Smooth muscle cell (in vitro differentiated cells): ENCODE results near the gene C10orf71. TPM values are rescaled to one million over a fixed set of nuclear protein-coding genes. Genes with fewer than 3 reads are reported as not detected.

Experiments
- DNase-seq: peaks from one replicate; lab custom pipeline; 2025; ENCODE audit not compliant: unreplicated experiment; lab: John Stamatoyannopoulos, UW
- H2AFZ ChIP-seq: fragments of 200-600 bp; sonication (generic); 2 replicates; pipeline ENCODE4 v1.6.0; 2016; ENCODE audit warnings: antibody characterized with exemption, low read depth, mild to moderate bottlenecking
- H3F3A ChIP-seq: fragments of 200-600 bp; sonication (generic); 2 replicates; pipeline ENCODE4 v1.6.0; 2017; ENCODE audit warnings: antibody characterized with exemption, low read depth
- H3K27ac ChIP-seq: fragments of 200-600 bp; sonication (generic); 2 replicates; pipeline ENCODE4 v1.5.1; 2016; ENCODE audit warnings: low read depth, mild to moderate bottlenecking
- H3K27me3 ChIP-seq: fragments of 200-600 bp; sonication (generic); 2 replicates; pipeline ENCODE4 v1.6.1; 2016; ENCODE audit warnings: low read depth, mild to moderate bottlenecking
- H3K36me3 ChIP-seq: fragments of 200-600 bp; sonication (generic); 2 replicates; pipeline ENCODE4 v1.5.1; 2016; ENCODE audit warnings: low read depth
- H3K4me1 ChIP-seq: fragments of 200-600 bp; sonication (generic); 2 replicates; pipeline ENCODE4 v1.5.1; 2016; ENCODE audit warnings: low read depth
- H3K4me2 ChIP-seq: fragments of 200-600 bp; sonication (generic); 2 replicates; pipeline ENCODE4 v1.6.0; 2016; ENCODE audit warnings: mild to moderate bottlenecking
- H3K4me3 ChIP-seq: fragments of 200-600 bp; sonication (generic); 2 replicates; pipeline ENCODE4 v1.5.1; 2016; ENCODE audit warnings: mild to moderate bottlenecking
- H3K79me2 ChIP-seq: fragments of 200-600 bp; sonication (generic); 2 replicates; pipeline ENCODE4 v1.6.0; 2016; ENCODE audit warnings: low read depth, mild to moderate bottlenecking
- H3K9ac ChIP-seq: fragments of 200-600 bp; sonication (generic); 2 replicates; pipeline ENCODE4 v1.6.0; 2016; ENCODE audit warnings: low read depth
- H3K9me3 ChIP-seq: fragments of 200-600 bp; sonication (generic); replicated peaks from 2 replicates; pipeline ENCODE4 v1.5.1; 2016; ENCODE audit warnings: low read depth
- H4K20me1 ChIP-seq: fragments of 200-600 bp; sonication (generic); 2 replicates; pipeline ENCODE4 v1.6.0; 2016; ENCODE audit warnings: low read depth
- WGBS: methylation state at CpG from one replicate; pipeline ENCODE4 v1.1.7; 2016; ENCODE audit warnings: low lambda C conversion rate; 5-methylcytosine and 5-hydroxymethylcytosine counted together
- polyA plus RNA-seq: library from polyadenylated mRNA; unstranded; fragments of >200 nt; fragmentation: Nextera tagmentation; extraction: Ambion mirVana; gene quantifications from 2 replicates; pipeline ENCODE4 v1.2.1, GENCODE V29; 2016
- total RNA-seq: library from RNA; depleted of rRNA; stranded (reverse); fragments of >200 nt; gene quantifications from 2 replicates; pipeline ENCODE4 v1.2.3, GENCODE V29; 2014
- TF ChIP-seq, protein P1 (sequence below): fragments of 200-600 bp; sonication (generic); IDR thresholded peaks from 2 replicates; pipeline ENCODE4 v1.5.1; 2017; ENCODE audit warnings: borderline replicate concordance, mild to moderate bottlenecking, antibody characterized with exemption; ENCODE audit not compliant: insufficient read depth, poor library complexity, severe bottlenecking

C10orf71 gene
- total and polyA plus RNA-seq, 2 experiments from 2014 or later, result not detected

DNA sequence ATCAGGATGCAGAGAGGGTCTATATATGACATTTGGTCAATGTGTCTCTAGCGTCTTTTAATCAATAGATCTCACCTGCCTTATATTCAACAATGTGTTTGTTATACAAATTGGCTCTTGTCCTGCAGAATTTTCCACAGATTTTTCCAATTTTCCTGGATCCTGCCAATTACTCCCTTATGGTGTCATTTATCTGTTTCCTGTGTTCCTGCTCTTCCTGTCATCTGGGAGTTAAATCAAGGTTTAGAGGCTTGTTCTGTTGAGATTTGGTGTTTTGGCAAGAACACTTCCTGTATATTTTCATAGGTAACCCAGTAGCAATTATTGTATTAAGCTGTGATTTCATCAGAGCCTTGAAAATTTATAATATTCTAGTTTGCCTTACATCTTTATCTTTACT is 8.8 kb upstream of the C10orf71 start:
- no peaks in the 10 kb centered on the region for H3K9me3 ChIP-seq
- H4K20me1 ChIP-seq, result no peaks in the 10 kb centered on the region
- TF ChIP-seq, protein P1, sequence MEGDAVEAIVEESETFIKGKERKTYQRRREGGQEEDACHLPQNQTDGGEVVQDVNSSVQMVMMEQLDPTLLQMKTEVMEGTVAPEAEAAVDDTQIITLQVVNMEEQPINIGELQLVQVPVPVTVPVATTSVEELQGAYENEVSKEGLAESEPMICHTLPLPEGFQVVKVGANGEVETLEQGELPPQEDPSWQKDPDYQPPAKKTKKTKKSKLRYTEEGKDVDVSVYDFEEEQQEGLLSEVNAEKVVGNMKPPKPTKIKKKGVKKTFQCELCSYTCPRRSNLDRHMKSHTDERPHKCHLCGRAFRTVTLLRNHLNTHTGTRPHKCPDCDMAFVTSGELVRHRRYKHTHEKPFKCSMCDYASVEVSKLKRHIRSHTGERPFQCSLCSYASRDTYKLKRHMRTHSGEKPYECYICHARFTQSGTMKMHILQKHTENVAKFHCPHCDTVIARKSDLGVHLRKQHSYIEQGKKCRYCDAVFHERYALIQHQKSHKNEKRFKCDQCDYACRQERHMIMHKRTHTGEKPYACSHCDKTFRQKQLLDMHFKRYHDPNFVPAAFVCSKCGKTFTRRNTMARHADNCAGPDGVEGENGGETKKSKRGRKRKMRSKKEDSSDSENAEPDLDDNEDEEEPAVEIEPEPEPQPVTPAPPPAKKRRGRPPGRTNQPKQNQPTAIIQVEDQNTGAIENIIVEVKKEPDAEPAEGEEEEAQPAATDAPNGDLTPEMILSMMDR, result no peak
- H3K4me1 ChIP-seq, result no peaks in the 10 kb centered on the region
- H3K4me2 ChIP-seq, result no peak overlapping the region
- DNase-seq, result no peak
- H3F3A ChIP-seq, result no peaks in the 10 kb centered on the region
- H3K9ac ChIP-seq, result no peak overlapping the region
- no peak overlapping the region for H3K27ac ChIP-seq
- no peak overlapping the region for H2AFZ ChIP-seq
- no peaks in the 10 kb centered on the region for H3K36me3 ChIP-seq
- 75% methylated on average over 1 of the region's 1 CpG for WGBS
- H3K4me3 ChIP-seq, result no peak overlapping the region
- no peaks in the 10 kb centered on the region for H3K79me2 ChIP-seq
- no peaks in the 10 kb centered on the region for H3K27me3 ChIP-seq

GRCh38 chr10:49290607-49291006 is 8.4 kb upstream of the C10orf71 start:
- Histone ChIP-seq H3F3A (no peaks in the 10 kb centered on the region), H3K9ac (no peak overlapping the region), H3K4me1 (no peaks in the 10 kb centered on the region), H3K4me3 (no peak overlapping the region), H3K27ac (no peak overlapping the region), H4K20me1 (no peaks in the 10 kb centered on the region), H3K9me3 (no peaks in the 10 kb centered on the region), H2AFZ (no peak overlapping the region), H3K36me3 (no peaks in the 10 kb centered on the region), H3K27me3 (no peaks in the 10 kb centered on the region), H3K79me2 (no peaks in the 10 kb centered on the region), H3K4me2 (no peak overlapping the region)
- 78% methylated on average over 3 of the region's 3 CpGs for WGBS
- TF ChIP-seq, protein P1, result no peak
- DNase-seq, result no peak

GRCh38 chr10:49292565-49293207 is 6.3 kb upstream of the C10orf71 start:
- 95% methylated on average over 6 of the region's 6 CpGs for WGBS
- H3K9me3 ChIP-seq, result no peaks in the 10 kb centered on the region
- no peak for DNase-seq

More at GRCh38 chr10:49292565-49293207, 6.3 kb upstream of the C10orf71 start:
- no peak overlapping the region for H3K27ac ChIP-seq
- H3K79me2 ChIP-seq, result no peaks in the 10 kb centered on the region
- H3K4me2 ChIP-seq, result no peak overlapping the region
- H3K9ac ChIP-seq, result no peak overlapping the region
- no peak overlapping the region for H2AFZ ChIP-seq
- peaks cover under 1% of the 10 kb centered on the region for H3K4me1 ChIP-seq
- no peaks in the 10 kb centered on the region for H3K36me3 ChIP-seq
- no peaks in the 10 kb centered on the region for H3F3A ChIP-seq
- TF ChIP-seq, protein P1, result no peak
- no peak overlapping the region for H3K4me3 ChIP-seq
- H4K20me1 ChIP-seq, result no peaks in the 10 kb centered on the region
- H3K27me3 ChIP-seq, result no peaks in the 10 kb centered on the region
